HepG2 (cell line): ENCODE data around the gene AHSA1. TPM values are rescaled to one million over a fixed set of nuclear protein-coding genes. Genes with fewer than 3 reads are reported as not detected.

ENCODE experiments used
- ATAC-seq: fragments of 200-7000 bp; cut with Tn5 transposase; 3 replicates; pipeline ENCODE4 v1.9.1; 2020; ENCODE audit warnings: mild to moderate bottlenecking, moderate library complexity
- BruUV-seq: library from RNA; stranded (reverse); fragments of 400-500 nt; replicated peaks from 2 replicates; lab custom pipeline; 2021; lab: Mats Ljungman, UMichigan
- CTCF ChIA-PET: fragments of 300-600 bp; formaldehyde crosslinking; extraction: SDS; loops from one replicate; lab custom pipeline; 2021; ENCODE audit warnings: low total read pairs, inconsistent platforms, low intra/inter-chr PET ratio; lab: Yijun Ruan, JAX
- POLR2A ChIA-PET: fragments of 350-600 bp; sonication (Branson Sonifier 250); formaldehyde crosslinking; loops from one replicate; lab custom pipeline; 2020; ENCODE audit warnings: antibody characterized with exemption, inconsistent platforms; lab: Yijun Ruan, JAX
- DNase-seq: peaks from one replicate; pipeline ENCODE4 v3.0.0-alpha.2; 2015; ENCODE audit warnings: low spot score
- FAIRE-seq: peaks from 3 replicates; lab custom pipeline; 2011; peaks lifted over from hg19 to GRCh38; lab: Jason Lieb, UNC
- H2AFZ ChIP-seq: one replicate; pipeline ENCODE4 v1.6.1; 2011; ENCODE audit warnings: low read length, inconsistent platforms
- H3K27ac ChIP-seq: fragments of 300-600 bp; 3 replicates; pipeline ENCODE4 v1.8.0; 2011; ENCODE audit warnings: mixed run types, mild to moderate bottlenecking, mixed read lengths, low read length, inconsistent platforms; ENCODE audit not compliant: insufficient read depth; ENCODE audit errors: extremely low read length
- H3K27me3 ChIP-seq, 2 experiments: fragments of 200-600 bp in 1 of 2; 2 replicates in 1 of 2; 3 replicates in 1 of 2; pipeline versions ENCODE4 v1.6.0 to v1.8.0; 2011; ENCODE audit warnings: low read length in 2 of 2, mild to moderate bottlenecking in 2 of 2, moderate library complexity in 2 of 2, inconsistent platforms in 1 of 2; ENCODE audit not compliant: insufficient read depth in 2 of 2, control insufficient read depth in 1 of 2
- H3K36me3 ChIP-seq, 2 experiments: fragments of 200-600 bp in 1 of 2; replicated peaks in 1 of 2; 2 replicates in 1 of 2; 3 replicates in 1 of 2; pipeline versions ENCODE4 v1.5.1 to v1.8.0; 2011; ENCODE audit warnings: low read length in 2 of 2, inconsistent platforms in 1 of 2; ENCODE audit not compliant: insufficient read depth in 2 of 2, control insufficient read depth in 1 of 2
- H3K4me1 ChIP-seq: 2 replicates; pipeline ENCODE4 v1.5.1; 2012; ENCODE audit warnings: low read length, inconsistent platforms; ENCODE audit not compliant: insufficient read depth
- H3K4me2 ChIP-seq: 2 replicates; pipeline ENCODE4 v1.6.0; 2011; ENCODE audit warnings: low read depth, low read length, inconsistent platforms
- H3K4me3 ChIP-seq, 3 experiments: fragments of 200-600 bp in 1 of 3; sonication (generic), shearing (Covaris generic) in 1 of 3; replicated peaks in 1 of 3; 2 replicates each; pipeline ENCODE4 v1.5.1; 2011 to 2016; ENCODE audit warnings: low read length in 3 of 3, inconsistent platforms in 2 of 3, low read depth in 2 of 3, mild to moderate bottlenecking in 2 of 3, control low read depth in 1 of 3, mixed read lengths in 1 of 3; ENCODE audit not compliant: insufficient read depth in 1 of 3
- H3K79me2 ChIP-seq: one replicate; pipeline ENCODE4 v1.6.1; 2011; ENCODE audit warnings: low read length, inconsistent platforms; ENCODE audit not compliant: insufficient read depth
- H3K9ac ChIP-seq: 2 replicates; pipeline ENCODE4 v1.6.0; 2011; ENCODE audit warnings: mild to moderate bottlenecking, low read depth, low read length, inconsistent platforms; ENCODE audit not compliant: insufficient read depth
- H3K9me3 ChIP-seq: 2 replicates; pipeline ENCODE4 v1.5.1; 2012; ENCODE audit warnings: mild to moderate bottlenecking, low read length
- H4K20me1 ChIP-seq: 2 replicates; pipeline ENCODE4 v1.6.0; 2011; ENCODE audit warnings: inconsistent platforms, mild to moderate bottlenecking, low read length, moderate library complexity; ENCODE audit not compliant: insufficient read depth
- ZNF160 ChIP-seq: sonication (generic); formaldehyde crosslinking; IDR thresholded peaks from 2 replicates; pipeline ENCODE4 v1.8.0; 2022; ENCODE audit warnings: mild to moderate bottlenecking, inconsistent platforms, missing genetic modification reagents
- WGBS: methylation state at CpG from one replicate; pipeline ENCODE4 v1.1.6; 2017; ENCODE audit warnings: low lambda C conversion rate; 5-methylcytosine and 5-hydroxymethylcytosine counted together
- in situ Hi-C: cut with HindIII; loops from 2 replicates; pipeline ENCODE4 v1.10.0; 2017; ENCODE audit warnings: low pct_unique_long_range_greater_than_20kb; ENCODE audit not compliant: extremely low pct_ligation_motif_present
- intact Hi-C: fragments of 100-400 bp; cut with micrococcal nuclease; formaldehyde crosslinking; loops from one replicate; pipeline ENCODE4 v1.10.0; 2022; ENCODE audit not compliant: unreplicated experiment
- polyA plus RNA-seq, 8 experiments: library from polyadenylated mRNA; depleted of rRNA in 3 of 8; stranded (reverse) in 7 of 8; unstranded in 1 of 8; fragments of >200 nt; fragmentation: Illumina TruSeq in 4 of 8; extraction: Trizol in 4 of 8; gene quantifications; 2 replicates each; pipeline versions ENCODE4 v1.2.1 to v1.2.3, GENCODE V29; 2011 to 2016; ENCODE audit warnings: low read depth in 4 of 8, missing spikeins in 1 of 8, mixed read lengths in 1 of 8; ENCODE audit not compliant: insufficient read depth in 1 of 8
- total RNA-seq, 5 experiments: library from RNA; depleted of rRNA; stranded (reverse); fragments of >200 nt; fragmentation: Illumina TruSeq; extraction: Trizol; gene quantifications; 2 replicates each; pipeline ENCODE4 v1.2.3, GENCODE V29; 2016; ENCODE audit warnings: low read depth in 1 of 5
- TF ChIP-seq, protein P1 (sequence below): sonication (generic); formaldehyde crosslinking; IDR thresholded peaks from 2 replicates; pipeline ENCODE4 v1.5.1; 2020; ENCODE audit warnings: mild to moderate bottlenecking, missing genetic modification reagents, moderate library complexity
- TF ChIP-seq, protein P2 (sequence below): sonication (generic); formaldehyde crosslinking; IDR thresholded peaks from 2 replicates; pipeline ENCODE4 v1.4.0; 2020; ENCODE audit warnings: missing genetic modification reagents

The AHSA1 gene
- total and polyA plus RNA-seq, 2 of the 13 experiments (the other 11 are each of a cell fraction or from before 2014, with no cell fraction given): 113 to 241 TPM

- Histone ChIP-seq H3K4me1 (no peaks in the 10 kb centered on the region), H2AFZ (no peak overlapping the region), H3K9me3 (no peaks in the 10 kb centered on the region), H3K4me2 (no peak overlapping the region), H3K27me3 (no peaks in the 10 kb centered on the region), H3K36me3 (peaks cover 26 to 35% of the 10 kb centered on the region in 2 experiments), H4K20me1 (no peaks in the 10 kb centered on the region), H3K9ac (no peak overlapping the region), H3K79me2 (no peaks in the 10 kb centered on the region), H3K27ac (no peak overlapping the region), H3K4me3 (no peak overlapping the region)
- TF ChIP-seq ZNF160 (CRISPR knock-in tag): no peak
- TF ChIP-seq, protein P1, sequence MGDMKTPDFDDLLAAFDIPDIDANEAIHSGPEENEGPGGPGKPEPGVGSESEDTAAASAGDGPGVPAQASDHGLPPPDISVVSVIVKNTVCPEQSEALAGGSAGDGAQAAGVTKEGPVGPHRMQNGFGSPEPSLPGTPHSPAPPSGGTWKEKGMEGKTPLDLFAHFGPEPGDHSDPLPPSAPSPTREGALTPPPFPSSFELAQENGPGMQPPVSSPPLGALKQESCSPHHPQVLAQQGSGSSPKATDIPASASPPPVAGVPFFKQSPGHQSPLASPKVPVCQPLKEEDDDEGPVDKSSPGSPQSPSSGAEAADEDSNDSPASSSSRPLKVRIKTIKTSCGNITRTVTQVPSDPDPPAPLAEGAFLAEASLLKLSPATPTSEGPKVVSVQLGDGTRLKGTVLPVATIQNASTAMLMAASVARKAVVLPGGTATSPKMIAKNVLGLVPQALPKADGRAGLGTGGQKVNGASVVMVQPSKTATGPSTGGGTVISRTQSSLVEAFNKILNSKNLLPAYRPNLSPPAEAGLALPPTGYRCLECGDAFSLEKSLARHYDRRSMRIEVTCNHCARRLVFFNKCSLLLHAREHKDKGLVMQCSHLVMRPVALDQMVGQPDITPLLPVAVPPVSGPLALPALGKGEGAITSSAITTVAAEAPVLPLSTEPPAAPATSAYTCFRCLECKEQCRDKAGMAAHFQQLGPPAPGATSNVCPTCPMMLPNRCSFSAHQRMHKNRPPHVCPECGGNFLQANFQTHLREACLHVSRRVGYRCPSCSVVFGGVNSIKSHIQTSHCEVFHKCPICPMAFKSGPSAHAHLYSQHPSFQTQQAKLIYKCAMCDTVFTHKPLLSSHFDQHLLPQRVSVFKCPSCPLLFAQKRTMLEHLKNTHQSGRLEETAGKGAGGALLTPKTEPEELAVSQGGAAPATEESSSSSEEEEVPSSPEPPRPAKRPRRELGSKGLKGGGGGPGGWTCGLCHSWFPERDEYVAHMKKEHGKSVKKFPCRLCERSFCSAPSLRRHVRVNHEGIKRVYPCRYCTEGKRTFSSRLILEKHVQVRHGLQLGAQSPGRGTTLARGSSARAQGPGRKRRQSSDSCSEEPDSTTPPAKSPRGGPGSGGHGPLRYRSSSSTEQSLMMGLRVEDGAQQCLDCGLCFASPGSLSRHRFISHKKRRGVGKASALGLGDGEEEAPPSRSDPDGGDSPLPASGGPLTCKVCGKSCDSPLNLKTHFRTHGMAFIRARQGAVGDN: peak; percentile 26; the same call in 1 of the 2 replicates
- TF ChIP-seq, protein P2, sequence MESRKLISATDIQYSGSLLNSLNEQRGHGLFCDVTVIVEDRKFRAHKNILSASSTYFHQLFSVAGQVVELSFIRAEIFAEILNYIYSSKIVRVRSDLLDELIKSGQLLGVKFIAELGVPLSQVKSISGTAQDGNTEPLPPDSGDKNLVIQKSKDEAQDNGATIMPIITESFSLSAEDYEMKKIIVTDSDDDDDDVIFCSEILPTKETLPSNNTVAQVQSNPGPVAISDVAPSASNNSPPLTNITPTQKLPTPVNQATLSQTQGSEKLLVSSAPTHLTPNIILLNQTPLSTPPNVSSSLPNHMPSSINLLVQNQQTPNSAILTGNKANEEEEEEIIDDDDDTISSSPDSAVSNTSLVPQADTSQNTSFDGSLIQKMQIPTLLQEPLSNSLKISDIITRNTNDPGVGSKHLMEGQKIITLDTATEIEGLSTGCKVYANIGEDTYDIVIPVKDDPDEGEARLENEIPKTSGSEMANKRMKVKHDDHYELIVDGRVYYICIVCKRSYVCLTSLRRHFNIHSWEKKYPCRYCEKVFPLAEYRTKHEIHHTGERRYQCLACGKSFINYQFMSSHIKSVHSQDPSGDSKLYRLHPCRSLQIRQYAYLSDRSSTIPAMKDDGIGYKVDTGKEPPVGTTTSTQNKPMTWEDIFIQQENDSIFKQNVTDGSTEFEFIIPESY (CRISPR knock-in tag): peak; percentile 57; the same call in 1 of the 2 replicates
- ChIA-PET CTCF (no interaction called here), POLR2A (no interaction called here)
- BruUV-seq: no TSS peak
- in situ Hi-C loops: no loop called here
- ATAC-seq (peak; percentile 30), DNase-seq (no peak), FAIRE-seq (no peak)
- WGBS: 100% methylated on average over 2 of the region's 3 CpGs
- intact Hi-C loops: no loop called here
Measured at GRCh38 chr14:77485256-77485655, 27.4 kb downstream of the AHSA1 start.
